ENCODE data around the gene LRMDA. TPM values are rescaled to one million over a fixed set of nuclear protein-coding genes. Genes with fewer than 3 reads are reported as not detected.

LRMDA gene
- total and polyA plus RNA-seq, 2 of the 13 experiments (the other 11 are each of a cell fraction or from before 2014, with no cell fraction given), result 13.4 to 22.0 TPM

DNA sequence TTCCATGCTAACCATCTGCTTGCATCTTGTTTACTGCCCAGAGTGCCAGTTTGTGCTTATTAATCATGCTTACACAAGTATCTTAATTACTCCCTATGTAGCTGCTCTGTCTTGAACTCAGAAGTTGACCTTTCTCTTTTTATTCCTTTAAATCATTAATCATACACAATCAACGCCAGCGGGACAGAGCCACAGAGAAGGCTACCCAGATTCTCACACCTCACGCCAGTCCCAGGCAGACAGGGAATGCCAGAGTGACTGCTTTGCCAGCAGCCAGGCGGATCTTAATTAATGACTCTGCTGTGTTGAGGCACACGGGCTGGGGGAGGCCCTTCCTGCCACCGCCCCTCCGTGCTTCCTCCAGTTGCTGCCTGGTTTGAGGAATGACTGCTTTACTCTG is 229.4 kb downstream of the LRMDA start (continued):
- TF ChIP-seq, protein P1, sequence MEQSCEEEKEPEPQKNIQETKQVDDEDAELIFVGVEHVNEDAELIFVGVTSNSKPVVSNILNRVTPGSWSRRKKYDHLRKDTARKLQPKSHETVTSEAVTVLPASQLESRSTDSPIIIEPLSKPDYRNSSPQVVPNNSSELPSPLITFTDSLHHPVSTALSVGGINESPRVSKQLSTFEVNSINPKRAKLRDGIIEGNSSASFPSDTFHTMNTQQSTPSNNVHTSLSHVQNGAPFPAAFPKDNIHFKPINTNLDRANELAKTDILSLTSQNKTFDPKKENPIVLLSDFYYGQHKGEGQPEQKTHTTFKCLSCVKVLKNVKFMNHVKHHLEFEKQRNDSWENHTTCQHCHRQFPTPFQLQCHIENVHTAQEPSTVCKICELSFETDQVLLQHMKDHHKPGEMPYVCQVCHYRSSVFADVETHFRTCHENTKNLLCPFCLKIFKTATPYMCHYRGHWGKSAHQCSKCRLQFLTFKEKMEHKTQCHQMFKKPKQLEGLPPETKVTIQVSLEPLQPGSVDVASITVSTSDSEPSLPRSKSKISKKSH (CRISPR knock-in tag; IDR thresholded peaks at IDR 0.05; ENCODE audit: borderline replicate concordance), result no peak
- no peak for TF ChIP-seq ZNF713 (CRISPR knock-in tag; IDR thresholded peaks at IDR 0.05)
- TF ChIP-seq, protein P2, sequence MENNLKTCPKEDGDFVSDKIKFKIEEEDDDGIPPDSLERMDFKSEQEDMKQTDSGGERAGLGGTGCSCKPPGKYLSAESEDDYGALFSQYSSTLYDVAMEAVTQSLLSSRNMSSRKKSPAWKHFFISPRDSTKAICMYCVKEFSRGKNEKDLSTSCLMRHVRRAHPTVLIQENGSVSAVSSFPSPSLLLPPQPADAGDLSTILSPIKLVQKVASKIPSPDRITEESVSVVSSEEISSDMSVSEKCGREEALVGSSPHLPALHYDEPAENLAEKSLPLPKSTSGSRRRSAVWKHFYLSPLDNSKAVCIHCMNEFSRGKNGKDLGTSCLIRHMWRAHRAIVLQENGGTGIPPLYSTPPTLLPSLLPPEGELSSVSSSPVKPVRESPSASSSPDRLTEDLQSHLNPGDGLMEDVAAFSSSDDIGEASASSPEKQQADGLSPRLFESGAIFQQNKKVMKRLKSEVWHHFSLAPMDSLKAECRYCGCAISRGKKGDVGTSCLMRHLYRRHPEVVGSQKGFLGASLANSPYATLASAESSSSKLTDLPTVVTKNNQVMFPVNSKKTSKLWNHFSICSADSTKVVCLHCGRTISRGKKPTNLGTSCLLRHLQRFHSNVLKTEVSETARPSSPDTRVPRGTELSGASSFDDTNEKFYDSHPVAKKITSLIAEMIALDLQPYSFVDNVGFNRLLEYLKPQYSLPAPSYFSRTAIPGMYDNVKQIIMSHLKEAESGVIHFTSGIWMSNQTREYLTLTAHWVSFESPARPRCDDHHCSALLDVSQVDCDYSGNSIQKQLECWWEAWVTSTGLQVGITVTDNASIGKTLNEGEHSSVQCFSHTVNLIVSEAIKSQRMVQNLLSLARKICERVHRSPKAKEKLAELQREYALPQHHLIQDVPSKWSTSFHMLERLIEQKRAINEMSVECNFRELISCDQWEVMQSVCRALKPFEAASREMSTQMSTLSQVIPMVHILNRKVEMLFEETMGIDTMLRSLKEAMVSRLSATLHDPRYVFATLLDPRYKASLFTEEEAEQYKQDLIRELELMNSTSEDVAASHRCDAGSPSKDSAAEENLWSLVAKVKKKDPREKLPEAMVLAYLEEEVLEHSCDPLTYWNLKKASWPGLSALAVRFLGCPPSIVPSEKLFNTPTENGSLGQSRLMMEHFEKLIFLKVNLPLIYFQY (CRISPR knock-in tag; IDR thresholded peaks at IDR 0.05; ENCODE audit: borderline replicate concordance), result no peak

DNA sequence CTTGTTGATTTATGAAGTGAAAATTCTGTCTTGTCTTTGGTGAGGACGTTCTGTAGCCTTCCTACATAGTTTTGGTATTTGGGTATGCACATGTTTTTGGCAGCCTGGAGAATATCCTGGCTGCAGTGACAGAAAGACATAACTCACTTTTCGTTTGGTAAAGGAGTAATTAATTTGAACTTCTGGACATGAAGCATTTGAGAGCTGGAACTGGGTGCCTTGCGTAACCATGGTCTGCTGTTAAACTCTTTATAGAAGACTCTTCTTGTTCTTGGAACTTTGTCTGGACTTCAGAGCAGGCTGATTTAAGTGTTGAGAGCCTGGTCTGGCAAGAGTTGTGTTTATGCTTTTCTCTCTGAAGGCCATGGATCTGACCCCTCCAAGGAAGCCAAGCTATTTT is 231.3 kb downstream of the LRMDA start:
- in situ Hi-C loops (cut with HindIII; ENCODE audit: extremely low pct_ligation_motif_present, low pct_unique_long_range_greater_than_20kb), result no loop called here
- 66% methylated on average over 3 of the region's 3 CpGs for WGBS (ENCODE audit: low lambda C conversion rate)
- H3K79me2 ChIP-seq (ENCODE audit: insufficient read depth, low read length), result no peaks in the 10 kb centered on the region
- intact Hi-C loops (cut with micrococcal nuclease; ENCODE audit: unreplicated experiment), result no loop called here
- peaks cover 36% of the 10 kb centered on the region for H3K4me1 ChIP-seq (ENCODE audit: insufficient read depth, low read length)
- no peak overlapping the region for H3K27ac ChIP-seq (ENCODE audit: extremely low read length, insufficient read depth, low read length)
- CTCF ChIA-PET (ENCODE audit: low intra/inter-chr PET ratio, low total read pairs), result no interaction called here
- H3K4me2 ChIP-seq (ENCODE audit: low read depth, low read length), result no peak overlapping the region
- no peak overlapping the region for H3K4me3 ChIP-seq (replicated peaks in 1 of 3; ENCODE audit: insufficient read depth in 1 of 3, low read depth in 2 of 3, low read length in 3 of 3)
- FAIRE-seq (no peak), ATAC-seq (no peak), DNase-seq (ENCODE audit: low spot score) (no peak)
- BruUV-seq (replicated peaks), result no TSS peak
- POLR2A ChIA-PET, result interaction anchor here (0.6 kb wide), 1 partner anchor 76 kb away, joined by 3 read pairs; no protein-coding TSS in a partner anchor
- no peak overlapping the region for H3K9ac ChIP-seq (ENCODE audit: insufficient read depth, low read depth, low read length)
- no peaks in the 10 kb centered on the region for H4K20me1 ChIP-seq (ENCODE audit: insufficient read depth, low read length)
- no peaks in the 10 kb centered on the region for H3K9me3 ChIP-seq (ENCODE audit: low read length)
- no peaks in the 10 kb centered on the region; a peak in 1 of 5 replicates for H3K36me3 ChIP-seq (replicated peaks in 1 of 2; ENCODE audit: control insufficient read depth in 1 of 2, insufficient read depth in 2 of 2, low read length in 2 of 2)
- H2AFZ ChIP-seq (ENCODE audit: low read length), result no peak overlapping the region
- H3K27me3 ChIP-seq (ENCODE audit: control insufficient read depth in 1 of 2, insufficient read depth in 2 of 2, low read length in 2 of 2), result no peaks in the 10 kb centered on the region
- TF ChIP-seq CEBPB (IDR thresholded peaks at IDR 0.05; ENCODE audit: borderline replicate concordance, low read depth, low read length), result peak; percentile 55; the same call in 1 of the 2 replicates
- TF ChIP-seq, protein P3, sequence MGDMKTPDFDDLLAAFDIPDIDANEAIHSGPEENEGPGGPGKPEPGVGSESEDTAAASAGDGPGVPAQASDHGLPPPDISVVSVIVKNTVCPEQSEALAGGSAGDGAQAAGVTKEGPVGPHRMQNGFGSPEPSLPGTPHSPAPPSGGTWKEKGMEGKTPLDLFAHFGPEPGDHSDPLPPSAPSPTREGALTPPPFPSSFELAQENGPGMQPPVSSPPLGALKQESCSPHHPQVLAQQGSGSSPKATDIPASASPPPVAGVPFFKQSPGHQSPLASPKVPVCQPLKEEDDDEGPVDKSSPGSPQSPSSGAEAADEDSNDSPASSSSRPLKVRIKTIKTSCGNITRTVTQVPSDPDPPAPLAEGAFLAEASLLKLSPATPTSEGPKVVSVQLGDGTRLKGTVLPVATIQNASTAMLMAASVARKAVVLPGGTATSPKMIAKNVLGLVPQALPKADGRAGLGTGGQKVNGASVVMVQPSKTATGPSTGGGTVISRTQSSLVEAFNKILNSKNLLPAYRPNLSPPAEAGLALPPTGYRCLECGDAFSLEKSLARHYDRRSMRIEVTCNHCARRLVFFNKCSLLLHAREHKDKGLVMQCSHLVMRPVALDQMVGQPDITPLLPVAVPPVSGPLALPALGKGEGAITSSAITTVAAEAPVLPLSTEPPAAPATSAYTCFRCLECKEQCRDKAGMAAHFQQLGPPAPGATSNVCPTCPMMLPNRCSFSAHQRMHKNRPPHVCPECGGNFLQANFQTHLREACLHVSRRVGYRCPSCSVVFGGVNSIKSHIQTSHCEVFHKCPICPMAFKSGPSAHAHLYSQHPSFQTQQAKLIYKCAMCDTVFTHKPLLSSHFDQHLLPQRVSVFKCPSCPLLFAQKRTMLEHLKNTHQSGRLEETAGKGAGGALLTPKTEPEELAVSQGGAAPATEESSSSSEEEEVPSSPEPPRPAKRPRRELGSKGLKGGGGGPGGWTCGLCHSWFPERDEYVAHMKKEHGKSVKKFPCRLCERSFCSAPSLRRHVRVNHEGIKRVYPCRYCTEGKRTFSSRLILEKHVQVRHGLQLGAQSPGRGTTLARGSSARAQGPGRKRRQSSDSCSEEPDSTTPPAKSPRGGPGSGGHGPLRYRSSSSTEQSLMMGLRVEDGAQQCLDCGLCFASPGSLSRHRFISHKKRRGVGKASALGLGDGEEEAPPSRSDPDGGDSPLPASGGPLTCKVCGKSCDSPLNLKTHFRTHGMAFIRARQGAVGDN (CRISPR knock-in tag; IDR thresholded peaks at IDR 0.05), result no peak
- peak; percentile 57 for TF ChIP-seq CEBPG (CRISPR knock-in tag; IDR thresholded peaks at IDR 0.05)
- TF ChIP-seq BRD4 (CRISPR knock-in tag; IDR thresholded peaks at IDR 0.05), result no peak
- TF ChIP-seq NFE2 (CRISPR knock-in tag; IDR thresholded peaks at IDR 0.05), result no peak
- TF ChIP-seq ZNF460 (CRISPR knock-in tag; IDR thresholded peaks at IDR 0.05; ENCODE audit: borderline replicate concordance), result no peak
- TF ChIP-seq, protein P4, sequence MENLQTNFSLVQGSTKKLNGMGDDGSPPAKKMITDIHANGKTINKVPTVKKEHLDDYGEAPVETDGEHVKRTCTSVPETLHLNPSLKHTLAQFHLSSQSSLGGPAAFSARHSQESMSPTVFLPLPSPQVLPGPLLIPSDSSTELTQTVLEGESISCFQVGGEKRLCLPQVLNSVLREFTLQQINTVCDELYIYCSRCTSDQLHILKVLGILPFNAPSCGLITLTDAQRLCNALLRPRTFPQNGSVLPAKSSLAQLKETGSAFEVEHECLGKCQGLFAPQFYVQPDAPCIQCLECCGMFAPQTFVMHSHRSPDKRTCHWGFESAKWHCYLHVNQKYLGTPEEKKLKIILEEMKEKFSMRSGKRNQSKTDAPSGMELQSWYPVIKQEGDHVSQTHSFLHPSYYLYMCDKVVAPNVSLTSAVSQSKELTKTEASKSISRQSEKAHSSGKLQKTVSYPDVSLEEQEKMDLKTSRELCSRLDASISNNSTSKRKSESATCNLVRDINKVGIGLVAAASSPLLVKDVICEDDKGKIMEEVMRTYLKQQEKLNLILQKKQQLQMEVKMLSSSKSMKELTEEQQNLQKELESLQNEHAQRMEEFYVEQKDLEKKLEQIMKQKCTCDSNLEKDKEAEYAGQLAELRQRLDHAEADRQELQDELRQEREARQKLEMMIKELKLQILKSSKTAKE (CRISPR knock-in tag; IDR thresholded peaks at IDR 0.05; ENCODE audit: borderline replicate concordance), result no peak
- TF ChIP-seq KDM1A (CRISPR knock-in tag; IDR thresholded peaks at IDR 0.05), result no peak
- TF ChIP-seq BHLHE40 (IDR thresholded peaks at IDR 0.05; ENCODE audit: low read length), result no peak

Data from HepG2 (cell line).